Gastrocnemius medialis (tissue), 4 donors: ENCODE measurements around the gene POU1F1. TPM values are rescaled to one million over a fixed set of nuclear protein-coding genes. Genes with fewer than 3 reads are reported as not detected.

Source experiments
- ATAC-seq, 2 donors: fragments of 150-250 bp; one replicate each; pipeline ENCODE4 v1.9.1; 2016
- DNase-seq, 2 donors: peaks; one replicate each; pipeline ENCODE4 v3.0.0-alpha.2; 2019
- H3K27ac ChIP-seq, 4 donors: fragments of 200-600 bp; sonication (generic); 1 replicate in 1 of 4; 2 replicates in 3 of 4; pipeline ENCODE4 v1.5.1; 2016 to 2018; ENCODE audit warnings: mild to moderate bottlenecking in 2 of 4, moderate library complexity in 1 of 4
- H3K27me3 ChIP-seq, 3 donors: fragments of 200-600 bp; sonication (generic) in 2 of 3; 1 replicate in 1 of 3; 2 replicates in 2 of 3; pipeline versions ENCODE4 v1.5.1 to v1.6.0; 2016 to 2019; ENCODE audit warnings: mild to moderate bottlenecking in 1 of 3, moderate library complexity in 1 of 3
- H3K36me3 ChIP-seq, 2 donors: fragments of 200-600 bp; sonication (generic) in 1 of 2; one replicate each; pipeline ENCODE4 v1.5.1; 2017 to 2018
- H3K4me1 ChIP-seq, 2 donors: fragments of 200-600 bp; sonication (generic) in 1 of 2; one replicate each; pipeline ENCODE4 v1.5.1; 2016 to 2017; ENCODE audit warnings: mild to moderate bottlenecking in 2 of 2
- H3K4me3 ChIP-seq, 4 donors: fragments of 200-600 bp; sonication (generic) in 3 of 4; 1 replicate in 1 of 4; 2 replicates in 3 of 4; pipeline ENCODE4 v1.5.1; 2016 to 2019; ENCODE audit warnings: mild to moderate bottlenecking in 2 of 4
- H3K9me3 ChIP-seq, 3 donors: fragments of 200-600 bp; sonication (generic) in 2 of 3; 1 replicate in 1 of 3; 2 replicates in 2 of 3; pipeline ENCODE4 v1.5.1; 2016 to 2019
- CTCF ChIP-seq, 5 experiments: fragments of 450-650 bp in 3 of 5; fragments of 200-600 bp in 2 of 5; sonication (generic) in 2 of 5; IDR thresholded peaks in 4 of 5; conservative IDR thresholded peaks in 1 of 5; 1 replicate in 4 of 5; 2 replicates in 1 of 5; pipeline ENCODE4 v1.5.1; 2016 to 2019; ENCODE audit warnings: antibody characterized with exemption in 5 of 5, mild to moderate bottlenecking in 3 of 5, moderate library complexity in 3 of 5
- POLR2A ChIP-seq, 2 donors: fragments of 450-650 bp; IDR thresholded peaks; one replicate each; pipeline ENCODE4 v1.6.1; 2017; ENCODE audit warnings: antibody characterized with exemption in 2 of 2, mild to moderate bottlenecking in 2 of 2, moderate library complexity in 2 of 2
- in situ Hi-C, 4 donors: fragments of 200-750 bp; cut with MboI; loops; one replicate each; pipeline versions ENCODE4 v1.15.0 to v1.8.0; 2017; ENCODE audit warnings: low sequenced_read_pairs in 4 of 4
- intact Hi-C: fragments of 100-400 bp; cut with DNase I; formaldehyde crosslinking; loops from one replicate; pipeline ENCODE4 v1.15.1; 2023; ENCODE audit warnings: low total_unique reads
- total RNA-seq, 4 donors: library from RNA; depleted of rRNA; stranded (reverse); fragments of >200 nt; gene quantifications; one replicate each; pipeline versions ENCODE4 v1.1.0 to v1.2.3, GENCODE V29; 2016

The POU1F1 gene
- total RNA-seq, 4 donors from 2014 or later, result not detected

GRCh38 chr3:87229113-87229512, 47.3 kb downstream of the POU1F1 start:
- DNase-seq (no peak), ATAC-seq (no peak)
- TF ChIP-seq POLR2A (IDR thresholded peaks at IDR 0.05) (no peak), CTCF (IDR thresholded peaks at IDR 0.05 in 4 of 5, conservative IDR thresholded peaks at IDR 0.05 in 1 of 5) (no peak)
- Histone ChIP-seq H3K27ac (no peak overlapping the region), H3K4me1 (peaks cover 30 to 40% of the 10 kb centered on the region in 2 donors), H3K9me3 (no peaks in the 10 kb centered on the region), H3K36me3 (no peaks in the 10 kb centered on the region), H3K27me3 (no peaks in the 10 kb centered on the region), H3K4me3 (no peak overlapping the region)
- intact Hi-C loops (loop anchor here (5.0 to 10.0 kb wide), 2 partner anchors 828 to 916 kb away; partner anchors contain the start of genes C3orf38, CGGBP1 and ZNF654), in situ Hi-C loops (no loop called here)

GRCh38 chr3:87228316-87228715, 48.1 kb downstream of the POU1F1 start:
- intact Hi-C loops, result loop anchor here (5.0 to 10.0 kb wide), 2 partner anchors 829 to 916 kb away; partner anchors contain the start of genes C3orf38, CGGBP1 and ZNF654
- no peaks in the 10 kb centered on the region for H3K36me3 ChIP-seq
- peak overlapping the region in 3 of 4 donors; percentile 97 to 100 (median 98) for H3K27ac ChIP-seq
- H3K4me3 ChIP-seq, result peak overlapping the region; percentile 79 to 100 (median 90)
- H3K27me3 ChIP-seq, result no peaks in the 10 kb centered on the region
- DNase-seq (no peak), ATAC-seq (no peak)
- peaks cover 30 to 37% of the 10 kb centered on the region in 2 donors for H3K4me1 ChIP-seq
- no peaks in the 10 kb centered on the region for H3K9me3 ChIP-seq
- in situ Hi-C loops, result no loop called here
- TF ChIP-seq POLR2A (IDR thresholded peaks at IDR 0.05) (no peak), CTCF (IDR thresholded peaks at IDR 0.05 in 4 of 5, conservative IDR thresholded peaks at IDR 0.05 in 1 of 5) (no peak)

GRCh38 chr3:87227835-87228144, 48.6 kb downstream of the POU1F1 start:
- Histone ChIP-seq H3K4me3 (peak overlapping the region; percentile 79 to 100 (median 90)), H3K27me3 (no peaks in the 10 kb centered on the region), H3K4me1 (peaks cover 30 to 32% of the 10 kb centered on the region in 2 donors), H3K27ac (peak overlapping the region; percentile 94 to 100 (median 98)), H3K9me3 (no peaks in the 10 kb centered on the region), H3K36me3 (no peaks in the 10 kb centered on the region)
- in situ Hi-C loops, result no loop called here
- TF ChIP-seq POLR2A (IDR thresholded peaks at IDR 0.05), result no peak
- no peak for TF ChIP-seq CTCF (IDR thresholded peaks at IDR 0.05 in 4 of 5, conservative IDR thresholded peaks at IDR 0.05 in 1 of 5)
- ATAC-seq (peak in 1 of 2 donors; percentile 5), DNase-seq (no peak)
- intact Hi-C loops, result loop anchor here (5.0 to 10.0 kb wide), 2 partner anchors 830 to 917 kb away; partner anchors contain the start of genes C3orf38, CGGBP1 and ZNF654

- H3K27ac ChIP-seq, result peak within 1 kb of the TSS; percentile 94 to 100 (median 98)
- peak; percentile 91 to 92 for TF ChIP-seq POLR2A (IDR thresholded peaks at IDR 0.05)
- no peak for TF ChIP-seq CTCF (IDR thresholded peaks at IDR 0.05 in 4 of 5, conservative IDR thresholded peaks at IDR 0.05 in 1 of 5)
- peak within 1 kb of the TSS; percentile 79 to 100 (median 90) for H3K4me3 ChIP-seq
- no peaks in the 10 kb centered on the region for H3K27me3 ChIP-seq
- ATAC-seq, result peak; percentile 94 to 97
- DNase-seq, result peak; percentile 87 to 94
- no peaks in the 10 kb centered on the region for H3K36me3 ChIP-seq
- peaks cover 30 to 32% of the 10 kb centered on the region in 2 donors for H3K4me1 ChIP-seq
- in situ Hi-C loops (no loop called here), intact Hi-C loops (loop anchor here (5.0 to 10.0 kb wide), 2 partner anchors 830 to 918 kb away; partner anchors contain the start of genes C3orf38, CGGBP1 and ZNF654)
- H3K9me3 ChIP-seq, result no peaks in the 10 kb centered on the region
These were observed 49.1 kb downstream of the POU1F1 start, which contains the start of gene CHMP2B for GRCh38 chr3:87227104-87227834. TSS of gene CHMP2B (plus strand) at chr3:87227309. CDS start at chr3:87227523, 214 bp downstream.
